GM21515 (cell line): ENCODE measurements around the gene IGF1R.
"Not testable (repeated sequence)": the region's sequence is repeated elsewhere in the genome, so short reads cannot be mapped to it uniquely, and the experiment has no call there.

Experiments
- ATAC-seq: cut with Tn5 transposase; IDR thresholded peaks from one replicate; pipeline ENCODE4 v1.9.1; 2021; ENCODE audit not compliant: unreplicated experiment

IGF1R gene

GRCh38 chr15:98980899-98981228 is 332.5 kb downstream of the IGF1R start:
- ATAC-seq = no peak

- no peak for ATAC-seq
Observed at GRCh38 chr15:98981851-98982722, 333.7 kb downstream of the IGF1R start.

GRCh38 chr15:98983334-98983733 is 335.0 kb downstream of the IGF1R start:
- ATAC-seq = no peak

GRCh38 chr15:98986281-98986680 is 337.9 kb downstream of the IGF1R start:
- ATAC-seq = no peak

- no peak for ATAC-seq
Observed at GRCh38 chr15:98994892-98995291, 346.6 kb downstream of the IGF1R start.

- no peak for ATAC-seq
Observed at GRCh38 chr15:98996169-98996568, 347.8 kb downstream of the IGF1R start.

GRCh38 chr15:98996624-98997023 is 348.3 kb downstream of the IGF1R start:
- ATAC-seq = no peak

GRCh38 chr15:98997312-98997711 is 349.0 kb downstream of the IGF1R start:
- no peak for ATAC-seq

GRCh38 chr15:98997755-98998154 is 349.4 kb downstream of the IGF1R start:
- ATAC-seq = no peak

GRCh38 chr15:98998279-98998678 is 349.9 kb downstream of the IGF1R start:
- ATAC-seq = no peak

- ATAC-seq = no peak
Observed at GRCh38 chr15:98999233-98999632, 350.9 kb downstream of the IGF1R start.

- no peak for ATAC-seq
Observed at GRCh38 chr15:99002226-99002625, 353.9 kb downstream of the IGF1R start.

GRCh38 chr15:99003317-99003716 is 355.0 kb downstream of the IGF1R start:
- not testable (repeated sequence) for ATAC-seq

- ATAC-seq = not testable (repeated sequence)
Observed at GRCh38 chr15:99004998-99005974, 356.9 kb downstream of the IGF1R start.

GRCh38 chr15:99006146-99006545 is 357.8 kb downstream of the IGF1R start:
- ATAC-seq = no peak

- no peak for ATAC-seq
Observed at GRCh38 chr15:99006904-99007495, 358.7 kb downstream of the IGF1R start.

- no peak for ATAC-seq
Observed at GRCh38 chr15:99009741-99010330, 361.5 kb downstream of the IGF1R start.

- ATAC-seq = no peak
Observed at GRCh38 chr15:99010768-99011167, 362.4 kb downstream of the IGF1R start.
